Measurements from ENCODE around the gene LAMC3.

DNA sequence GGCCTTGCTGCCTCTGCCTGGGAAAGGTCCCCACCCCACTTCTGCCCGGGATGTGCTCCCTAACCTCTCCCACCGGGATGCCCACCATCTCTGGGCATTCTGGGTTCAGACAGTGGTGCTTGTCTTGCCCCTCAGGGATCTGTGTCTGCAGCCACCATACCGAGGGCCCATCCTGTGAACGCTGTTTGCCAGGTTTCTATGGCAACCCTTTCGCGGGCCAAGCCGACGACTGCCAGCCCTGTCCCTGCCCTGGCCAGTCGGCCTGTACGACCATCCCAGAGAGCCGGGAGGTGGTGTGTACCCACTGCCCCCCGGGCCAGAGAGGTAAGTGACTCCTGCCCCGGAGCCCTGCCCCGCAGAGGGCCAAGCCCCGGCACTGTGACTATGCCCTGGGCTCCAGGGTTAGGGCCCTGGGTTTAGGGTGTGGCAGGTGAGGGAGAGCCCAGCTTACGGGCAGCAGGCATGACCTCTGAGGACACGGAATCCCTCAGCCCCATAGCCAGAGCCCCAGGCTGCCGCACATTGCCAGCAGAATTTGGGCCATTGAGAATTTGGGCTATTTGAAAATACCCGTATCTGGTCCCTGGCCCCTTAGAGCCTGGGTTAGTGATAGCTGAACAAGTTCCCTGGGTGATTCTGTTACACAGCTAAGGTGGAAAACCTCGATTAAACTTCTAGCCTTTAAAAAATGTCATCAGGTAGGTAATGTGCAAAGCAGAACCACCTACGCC, 52.1 kb downstream of the LAMC3 start:
- TF ChIP-seq, protein P1, sequence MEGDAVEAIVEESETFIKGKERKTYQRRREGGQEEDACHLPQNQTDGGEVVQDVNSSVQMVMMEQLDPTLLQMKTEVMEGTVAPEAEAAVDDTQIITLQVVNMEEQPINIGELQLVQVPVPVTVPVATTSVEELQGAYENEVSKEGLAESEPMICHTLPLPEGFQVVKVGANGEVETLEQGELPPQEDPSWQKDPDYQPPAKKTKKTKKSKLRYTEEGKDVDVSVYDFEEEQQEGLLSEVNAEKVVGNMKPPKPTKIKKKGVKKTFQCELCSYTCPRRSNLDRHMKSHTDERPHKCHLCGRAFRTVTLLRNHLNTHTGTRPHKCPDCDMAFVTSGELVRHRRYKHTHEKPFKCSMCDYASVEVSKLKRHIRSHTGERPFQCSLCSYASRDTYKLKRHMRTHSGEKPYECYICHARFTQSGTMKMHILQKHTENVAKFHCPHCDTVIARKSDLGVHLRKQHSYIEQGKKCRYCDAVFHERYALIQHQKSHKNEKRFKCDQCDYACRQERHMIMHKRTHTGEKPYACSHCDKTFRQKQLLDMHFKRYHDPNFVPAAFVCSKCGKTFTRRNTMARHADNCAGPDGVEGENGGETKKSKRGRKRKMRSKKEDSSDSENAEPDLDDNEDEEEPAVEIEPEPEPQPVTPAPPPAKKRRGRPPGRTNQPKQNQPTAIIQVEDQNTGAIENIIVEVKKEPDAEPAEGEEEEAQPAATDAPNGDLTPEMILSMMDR (conservative IDR thresholded peaks at IDR 0.05; ENCODE audit: low read depth, low read length): no peak
- no peak for TF ChIP-seq EZH2 (IDR thresholded peaks at IDR 0.05; ENCODE audit: borderline replicate concordance, low read depth, low read length, poor library complexity, severe bottlenecking)

Data from A673 (cell line).